ENCODE results near the gene ZNF672. TPM values are rescaled to one million over a fixed set of nuclear protein-coding genes. Genes with fewer than 3 reads are reported as not detected.

Gene ZNF672
- total RNA-seq, 4 donors from 2014 or later: 15.0 to 34.3 (median 24.0) TPM

DNA sequence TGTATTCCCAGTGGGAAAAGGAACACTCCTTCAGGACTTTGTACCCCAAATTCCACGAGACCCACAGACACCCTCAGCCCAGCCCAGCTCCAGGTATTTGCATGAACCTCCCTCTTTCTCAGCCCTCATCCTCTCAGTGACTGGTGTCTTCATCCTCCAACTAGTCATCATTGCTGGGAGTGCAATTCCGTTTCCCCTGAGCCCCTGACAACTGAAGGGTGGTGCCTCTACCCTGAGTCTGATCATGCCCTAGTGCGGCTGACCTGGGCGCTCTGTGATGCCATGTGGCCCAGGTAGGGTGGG is 24.6 kb downstream of the ZNF672 start:
- H3K4me3 ChIP-seq: peak overlapping the region; percentile 31 to 49
- no peak for DNase-seq
- peaks cover 0 to under 1% of the 10 kb centered on the region in 2 donors for H3K4me1 ChIP-seq
- H3K27me3 ChIP-seq: no peaks in the 10 kb centered on the region
- intact Hi-C loops (cut with DNase I; ENCODE audit: low total_unique reads): no loop called here
- no peaks in the 10 kb centered on the region for H3K36me3 ChIP-seq
- H3K9me3 ChIP-seq: no peaks in the 10 kb centered on the region
- no peak for TF ChIP-seq POLR2A (IDR thresholded peaks at IDR 0.05)
- TF ChIP-seq CTCF (IDR thresholded peaks at IDR 0.05): no peak
- peak overlapping the region; percentile 62 to 69 for H3K27ac ChIP-seq

DNA sequence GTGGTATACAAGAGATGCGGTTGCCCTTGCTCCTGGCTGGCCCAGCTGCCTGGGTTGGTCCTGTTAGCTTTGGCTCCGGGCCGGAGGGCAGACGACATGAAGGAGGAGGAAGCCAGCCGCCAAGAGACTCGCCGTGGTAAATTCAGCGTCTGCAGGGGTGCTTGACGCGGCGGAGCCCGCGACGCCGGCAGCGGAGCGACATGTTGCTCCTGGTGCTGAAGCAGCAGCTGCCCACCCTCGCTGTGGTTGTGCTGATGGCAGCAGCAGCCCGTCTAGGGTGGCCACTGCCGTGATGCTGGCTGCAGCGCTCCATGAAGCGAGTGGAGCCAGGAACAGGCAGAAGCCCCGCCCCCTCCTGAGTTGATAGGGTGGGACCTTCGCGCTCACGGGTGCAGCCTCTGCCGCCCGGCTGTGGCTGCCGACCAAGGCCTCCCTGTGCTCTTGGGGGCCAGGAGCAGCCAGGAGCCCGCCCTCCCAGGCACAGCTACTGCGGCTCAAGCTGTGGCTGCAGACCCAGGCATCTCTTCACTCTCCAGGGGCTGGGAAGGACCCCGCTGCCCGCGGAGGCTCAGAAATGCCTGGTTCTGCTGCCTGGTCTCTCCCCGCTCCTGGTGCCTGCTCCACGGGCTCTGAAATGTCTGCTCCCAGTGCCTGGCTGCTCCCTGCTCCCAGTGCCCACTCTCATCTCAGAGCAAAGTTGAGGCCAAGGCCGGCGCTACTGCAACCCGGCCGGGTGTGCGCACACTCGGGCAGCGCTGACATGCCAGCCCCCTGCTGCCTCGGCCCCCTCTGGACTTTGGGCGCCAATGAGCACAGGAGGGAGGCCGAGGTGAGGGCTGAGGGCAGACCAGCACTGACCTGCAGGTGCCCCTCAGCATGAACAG is 25.2 kb downstream of the ZNF672 start:
- Histone ChIP-seq H3K27me3 (no peaks in the 10 kb centered on the region), H3K9me3 (no peaks in the 10 kb centered on the region), H3K27ac (peak overlapping the region; percentile 62 to 69), H3K4me1 (no peaks in the 10 kb centered on the region), H3K36me3 (no peaks in the 10 kb centered on the region), H3K4me3 (peak overlapping the region; percentile 31 to 49)
- intact Hi-C loops (cut with DNase I; ENCODE audit: low total_unique reads): no loop called here
- peak; percentile 85 to 91 for DNase-seq
- TF ChIP-seq CTCF (IDR thresholded peaks at IDR 0.05) (no peak), POLR2A (IDR thresholded peaks at IDR 0.05) (peak; percentile 38 to 60)

DNA sequence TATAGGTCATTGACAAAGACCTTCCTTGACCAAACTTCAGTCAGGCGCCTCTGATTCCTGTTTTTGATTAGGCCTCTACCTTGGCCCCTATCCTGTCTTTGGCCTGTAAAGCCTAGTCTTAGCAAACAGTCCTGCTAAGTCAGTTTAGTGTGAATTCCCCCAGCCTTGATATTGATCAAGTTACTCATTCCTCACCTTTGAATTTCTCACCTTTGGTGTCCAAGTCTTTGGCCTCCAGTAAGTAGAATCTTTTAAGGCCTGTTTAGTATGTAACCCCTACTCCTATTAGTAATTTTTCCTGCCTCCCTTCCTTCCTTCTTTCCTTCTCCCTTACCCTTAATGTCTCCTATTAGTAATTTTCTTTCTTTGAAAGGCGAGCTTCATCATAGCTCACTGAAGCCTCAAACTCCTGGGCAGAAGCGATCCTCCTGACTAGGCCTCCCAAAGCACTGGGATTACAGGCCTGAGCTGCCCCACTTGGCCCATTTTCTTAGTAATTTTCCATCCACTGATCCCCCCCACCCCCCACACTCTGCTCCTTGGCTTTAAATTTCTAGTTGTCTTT is 33.9 kb downstream of the ZNF672 start:
- no peaks in the 10 kb centered on the region for H3K27me3 ChIP-seq
- TF ChIP-seq POLR2A (IDR thresholded peaks at IDR 0.05) (no peak), CTCF (IDR thresholded peaks at IDR 0.05) (no peak)
- no peaks in the 10 kb centered on the region for H3K4me1 ChIP-seq
- DNase-seq: no peak
- H3K36me3 ChIP-seq: no peaks in the 10 kb centered on the region
- peak overlapping the region; percentile 97 for H3K27ac ChIP-seq
- H3K4me3 ChIP-seq: no peak overlapping the region
- intact Hi-C loops (cut with DNase I; ENCODE audit: low total_unique reads): no loop called here
- H3K9me3 ChIP-seq: no peaks in the 10 kb centered on the region

DNA sequence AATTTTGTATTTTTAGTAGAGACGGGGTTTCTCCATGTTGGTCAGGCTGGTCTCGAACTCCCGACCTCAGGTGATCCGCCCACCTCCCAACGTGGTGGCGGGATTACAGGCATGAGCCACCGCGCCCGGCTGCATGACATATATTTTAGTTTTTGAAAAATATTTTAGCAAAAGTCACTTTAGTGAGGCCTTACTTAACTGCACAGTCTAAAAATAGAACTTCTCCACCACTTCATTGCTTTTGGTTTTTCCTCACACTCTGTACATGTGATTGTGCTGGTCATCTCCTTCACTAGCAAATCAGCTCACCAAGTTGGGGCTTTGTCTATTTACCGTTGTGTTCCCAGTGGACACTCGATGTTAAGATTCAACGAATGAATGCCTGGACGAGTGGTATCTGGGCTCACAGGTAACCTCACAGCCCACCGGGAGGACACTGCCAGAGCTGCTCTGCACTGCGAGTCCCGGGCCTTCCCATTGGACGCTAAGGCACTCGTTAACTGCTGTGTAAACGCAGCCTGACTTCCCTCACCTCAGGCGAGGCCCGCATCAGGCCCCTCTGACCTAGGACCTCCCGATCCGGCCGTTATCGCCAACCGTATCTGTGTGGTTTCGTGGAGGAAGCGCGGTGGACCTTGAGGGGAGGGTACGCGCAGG is 34.9 kb downstream of the ZNF672 start:
- Histone ChIP-seq H3K27ac (peak overlapping the region; percentile 97), H3K9me3 (no peaks in the 10 kb centered on the region), H3K36me3 (no peaks in the 10 kb centered on the region), H3K27me3 (no peaks in the 10 kb centered on the region), H3K4me1 (no peaks in the 10 kb centered on the region), H3K4me3 (peak overlapping the region; percentile 71 to 81)
- intact Hi-C loops (cut with DNase I; ENCODE audit: low total_unique reads): no loop called here
- peak; percentile 60 to 70 for DNase-seq
- no peak for TF ChIP-seq CTCF (IDR thresholded peaks at IDR 0.05)
- peak in 1 of 2 donors; percentile 20 for TF ChIP-seq POLR2A (IDR thresholded peaks at IDR 0.05)

All from uterus (tissue), 4 donors.